ENCODE results near the gene C11orf87.
A peak's percentile ranks its signal among the peaks of the same experiment; 100 is the strongest.

The C11orf87 gene

GRCh38 chr11:109421981-109422869 is at the start of gene C11orf87:
Gene C11orf87, plus strand, starts transcription at chr11:109422190. Its CDS starts 1,444 bp downstream, at chr11:109423634.
- peak; percentile 59 for DNase-seq (ENCODE audit: low spot score)

DNA sequence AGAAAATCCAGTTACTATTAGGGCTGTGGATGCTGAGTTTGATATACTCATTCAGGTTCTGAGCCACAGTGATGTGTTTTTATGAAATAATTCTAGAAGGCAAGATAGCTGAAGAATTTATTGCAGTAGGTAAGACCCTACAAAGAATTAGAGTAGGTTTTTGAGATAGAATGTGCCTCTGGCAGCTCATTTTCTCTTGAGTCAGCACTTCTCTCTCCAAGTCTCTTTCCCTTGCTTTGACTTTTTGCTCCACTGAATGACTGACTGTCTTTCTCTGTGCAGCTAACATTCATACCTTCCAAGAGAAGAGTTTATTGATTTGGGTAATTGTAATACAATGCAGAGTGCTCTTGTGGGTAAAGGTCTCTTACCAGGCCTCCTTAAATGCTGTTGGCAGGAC is 48.0 kb upstream of the C11orf87 start:
- DNase-seq (ENCODE audit: low spot score): no peak

DNA sequence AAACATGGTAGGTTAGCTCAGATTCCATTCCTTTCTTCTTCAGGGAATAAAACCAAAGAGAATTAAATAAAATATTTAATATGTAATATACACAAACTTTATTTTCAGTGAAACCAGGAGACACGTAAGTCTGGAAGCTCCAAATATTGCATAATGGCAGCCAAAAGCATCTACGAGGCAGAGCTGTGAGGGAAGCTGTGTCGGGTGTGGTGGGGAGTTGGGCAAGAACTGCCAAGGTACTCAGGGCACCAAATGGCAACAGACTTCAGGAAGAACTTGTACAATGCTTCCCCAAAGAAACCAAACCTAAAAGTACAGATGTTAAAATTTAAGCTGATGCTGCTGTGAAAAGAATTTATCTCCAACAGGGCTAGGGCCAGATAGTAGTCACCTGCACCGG is 47.5 kb upstream of the C11orf87 start:
- no peak for DNase-seq (ENCODE audit: low spot score)

GRCh38 chr11:109377039-109377742 is 44.8 kb upstream of the C11orf87 start:
- no peak for DNase-seq (ENCODE audit: low spot score)

DNA sequence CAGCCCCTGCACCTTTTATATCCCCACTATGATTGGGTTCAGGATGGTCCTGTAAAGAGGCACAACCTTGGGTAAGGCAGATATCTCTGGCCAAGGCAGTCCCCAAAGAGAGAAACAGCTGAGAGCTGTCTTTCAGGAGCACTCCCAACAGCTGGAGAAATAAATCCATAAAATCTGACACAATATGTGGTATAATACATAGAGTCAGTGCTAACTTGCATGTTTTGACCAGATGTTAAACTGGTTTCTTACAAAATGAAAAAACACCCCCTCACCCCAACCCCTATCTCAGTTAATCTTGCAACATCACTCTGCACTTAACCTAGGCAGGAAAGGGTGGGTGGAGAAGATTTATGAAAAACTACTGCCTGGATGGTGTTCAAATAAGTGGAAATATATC is 44.0 kb upstream of the C11orf87 start:
- no peak for DNase-seq (ENCODE audit: low spot score)

DNA sequence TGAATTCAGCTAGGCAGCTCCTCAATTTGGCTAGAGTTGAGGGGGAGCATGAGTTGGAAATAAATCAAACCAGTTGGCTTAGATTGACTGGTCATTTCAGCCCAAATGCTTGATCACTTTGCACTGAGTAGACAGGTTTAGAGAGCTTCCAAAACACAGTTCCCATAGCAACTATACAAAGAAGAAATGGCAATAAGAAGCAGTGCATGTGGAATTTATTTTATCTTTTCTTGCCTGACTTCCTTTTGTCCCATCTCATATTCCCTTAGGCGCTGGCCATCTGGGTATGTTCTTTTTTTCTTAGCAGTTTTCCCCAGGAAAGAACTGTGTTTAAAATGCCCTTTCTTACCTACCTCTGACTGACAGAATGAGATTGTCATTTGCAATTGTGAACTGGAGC is 38.7 kb upstream of the C11orf87 start:
- no peak for DNase-seq (ENCODE audit: low spot score)

DNA sequence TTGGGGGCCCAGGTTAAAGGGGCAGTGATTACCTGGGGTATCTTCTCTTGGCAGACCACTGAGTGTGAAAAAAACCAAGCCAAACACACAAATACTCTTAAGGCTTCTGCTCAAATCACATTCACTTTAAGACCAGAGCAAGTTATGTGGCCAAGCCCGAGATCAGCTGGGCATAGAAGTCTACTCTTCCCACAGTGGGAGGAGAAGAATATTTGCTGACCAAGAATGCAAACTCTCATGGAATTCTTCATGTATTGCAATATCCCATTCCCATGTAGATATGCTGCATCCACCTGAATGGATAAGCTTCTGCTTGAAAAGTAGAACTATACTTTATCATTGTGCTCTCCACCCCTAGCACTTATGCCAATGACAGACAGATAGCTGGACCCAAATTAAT is 37.1 kb upstream of the C11orf87 start:
- no peak for DNase-seq (ENCODE audit: low spot score)

- no peak for DNase-seq (ENCODE audit: low spot score)
Measured at GRCh38 chr11:109388982-109389381, 33.0 kb upstream of the C11orf87 start.

DNA sequence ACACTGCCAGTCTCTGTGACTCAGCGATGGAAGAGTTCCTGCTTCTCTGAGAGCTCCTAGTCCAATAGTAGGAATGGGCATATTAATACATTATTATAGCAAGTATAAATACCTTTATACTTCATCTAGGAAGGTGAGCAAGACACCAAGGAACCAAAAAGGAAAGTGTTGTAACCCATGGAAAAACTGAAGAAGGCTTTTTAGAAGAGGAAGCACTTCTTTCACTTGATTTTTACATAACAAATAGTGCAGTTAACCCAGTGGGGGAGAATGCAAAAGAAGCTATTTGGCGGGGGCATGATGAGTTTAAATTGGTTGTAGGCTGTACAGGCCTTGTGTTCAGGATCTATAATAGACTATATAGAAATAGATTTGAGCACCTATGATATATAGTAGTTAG is 31.2 kb upstream of the C11orf87 start:
- no peak for DNase-seq (ENCODE audit: low spot score)

DNA sequence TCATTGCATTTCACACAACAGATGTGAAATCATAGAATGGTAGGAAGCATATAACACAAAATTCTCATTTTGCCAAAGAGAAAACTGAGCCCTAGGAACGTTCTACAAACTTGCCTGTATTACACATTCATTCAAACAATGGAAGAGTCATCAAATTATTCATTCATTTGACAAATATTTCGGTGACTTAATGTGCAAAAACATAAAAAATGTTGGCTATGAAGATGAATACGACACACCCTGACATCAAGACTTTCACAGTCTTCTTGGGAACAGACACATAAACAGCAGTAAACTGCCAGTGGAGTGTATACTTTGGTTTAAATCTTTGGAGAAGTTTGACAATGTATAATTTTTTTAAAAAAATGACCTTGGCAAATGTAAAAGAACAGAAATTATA is 20.4 kb upstream of the C11orf87 start:
- no peak for DNase-seq (ENCODE audit: low spot score)

DNA sequence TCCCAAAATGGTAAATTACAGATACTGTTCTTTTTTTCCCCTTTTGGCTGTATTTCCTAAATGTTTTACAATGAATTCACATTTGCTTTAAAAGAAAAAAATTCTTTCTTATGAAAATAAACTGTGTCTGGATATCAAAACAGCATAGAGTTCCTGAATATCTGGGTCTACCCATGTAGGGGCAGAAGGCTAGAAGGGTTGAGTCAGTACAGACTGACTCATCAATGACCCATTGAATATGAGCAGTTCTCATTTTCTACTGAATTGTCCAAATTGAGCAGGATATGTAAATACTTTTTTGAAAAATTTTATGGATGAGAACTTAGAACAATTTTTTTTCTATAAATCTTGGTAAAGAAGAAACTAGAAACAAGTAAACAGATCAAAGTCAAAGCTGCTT is 16.3 kb upstream of the C11orf87 start:
- DNase-seq (ENCODE audit: low spot score): no peak

- DNase-seq (ENCODE audit: low spot score): no peak
Measured at GRCh38 chr11:109416601-109417000, 5.4 kb upstream of the C11orf87 start.

DNA sequence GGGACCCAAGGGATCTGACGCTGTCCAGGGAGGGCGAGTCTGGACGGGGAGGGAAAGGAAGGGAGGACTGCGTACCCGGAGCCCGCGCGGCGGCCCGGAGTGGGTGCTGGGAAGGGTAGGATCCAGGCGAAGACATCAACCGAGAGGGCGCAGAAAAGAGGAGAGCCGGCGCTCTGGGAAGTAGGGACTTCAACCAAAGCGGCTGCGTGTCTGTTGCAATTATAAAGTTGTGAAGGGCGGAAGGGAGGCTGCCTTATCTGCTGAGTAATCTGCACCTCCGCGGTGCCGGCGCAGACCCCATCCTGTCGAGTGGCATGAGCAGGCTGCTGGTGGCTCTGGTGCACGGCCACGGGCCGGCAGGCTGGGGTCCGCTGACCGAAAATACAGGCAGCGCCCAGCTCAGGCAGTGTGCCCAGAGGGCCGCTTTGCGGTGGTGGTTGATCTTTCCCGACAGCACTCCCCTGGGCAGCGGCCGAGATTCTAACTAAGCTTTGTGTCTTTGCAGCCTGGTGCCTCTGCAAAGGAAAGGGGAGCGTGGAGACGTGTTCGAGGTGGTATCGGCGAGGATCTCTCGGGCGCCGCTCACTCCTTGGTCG is 978 bp downstream of the C11orf87 start:
- peak; percentile 18 for DNase-seq (ENCODE audit: low spot score)

- no peak for DNase-seq (ENCODE audit: low spot score)
Measured at GRCh38 chr11:109423466-109424190, 1.6 kb downstream of the C11orf87 start.

DNA sequence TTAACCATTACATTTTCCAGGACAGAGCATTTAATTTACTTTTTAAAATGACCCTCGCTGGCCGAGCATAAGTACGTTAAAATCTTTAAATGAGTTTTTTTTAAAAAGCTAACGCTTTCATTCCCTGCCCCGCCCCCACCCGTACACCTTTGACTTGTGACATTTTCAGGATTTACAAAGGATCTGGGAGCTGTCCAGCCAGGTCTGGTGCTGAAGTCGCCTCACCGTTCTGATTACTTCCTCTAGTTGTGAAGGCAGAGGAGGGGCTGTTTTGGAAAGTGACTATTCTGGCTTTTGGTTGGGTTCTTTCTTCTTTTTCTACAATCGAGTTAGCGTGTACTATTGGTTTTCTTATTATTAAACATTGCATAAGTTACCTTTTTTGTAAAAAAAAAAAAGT is 2.9 kb downstream of the C11orf87 start:
- DNase-seq (ENCODE audit: low spot score): peak; percentile 69

DNA sequence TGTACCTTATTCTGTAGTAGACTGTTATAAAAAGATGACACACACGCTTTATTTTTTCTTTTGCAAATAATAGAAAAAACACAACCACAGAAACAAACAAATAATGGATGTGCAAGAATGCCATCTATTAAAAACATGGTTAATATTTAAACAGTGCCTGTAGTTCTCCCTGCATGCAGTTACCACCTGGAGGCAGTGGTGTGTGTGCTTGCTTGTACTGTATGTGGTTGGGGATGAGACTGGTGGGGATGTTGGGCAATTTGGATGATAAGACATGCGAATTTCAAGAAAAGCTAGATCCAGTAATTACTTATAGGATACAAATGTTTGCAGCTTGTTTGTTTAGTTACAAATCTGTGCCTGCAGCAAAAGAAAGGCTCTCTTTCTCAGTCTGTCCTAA is 3.6 kb downstream of the C11orf87 start:
- DNase-seq (ENCODE audit: low spot score): no peak

DNA sequence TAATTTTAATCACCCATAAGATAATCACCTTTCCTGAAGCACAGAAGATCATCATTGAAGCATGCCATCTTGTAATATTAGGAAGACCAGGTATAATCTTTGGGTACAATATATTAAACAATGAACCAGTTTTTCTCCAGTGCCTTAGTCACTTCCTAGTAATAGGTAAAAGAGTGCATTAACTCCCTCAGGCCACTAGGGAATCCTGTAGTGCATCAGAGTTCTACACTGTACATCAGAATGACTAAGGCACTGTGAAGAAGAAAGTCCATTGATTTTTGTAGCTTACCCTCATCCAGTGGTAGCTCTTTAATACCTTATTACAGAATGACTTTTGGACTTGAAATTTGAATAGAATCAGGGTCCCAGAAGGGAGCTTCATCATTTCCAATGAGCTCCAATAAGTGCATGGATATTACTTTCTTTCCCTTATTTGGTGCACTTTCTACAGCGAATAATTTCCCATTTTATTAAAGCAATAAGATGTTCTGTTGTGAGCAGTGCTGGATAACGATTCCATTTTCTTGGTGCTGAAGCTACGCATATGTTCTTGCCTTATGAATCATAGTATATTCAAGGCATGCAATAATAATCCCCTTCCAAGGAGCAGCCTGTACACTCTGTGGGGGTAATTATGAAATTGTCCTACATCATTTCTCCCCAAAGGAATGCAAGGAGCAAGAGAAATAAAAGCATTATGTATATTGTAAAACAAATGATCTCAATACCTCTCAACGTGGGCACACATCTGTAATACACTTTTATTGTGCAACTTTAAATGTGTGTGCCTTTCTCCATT is 4.7 kb downstream of the C11orf87 start:
- no peak for DNase-seq (ENCODE audit: low spot score)

DNA sequence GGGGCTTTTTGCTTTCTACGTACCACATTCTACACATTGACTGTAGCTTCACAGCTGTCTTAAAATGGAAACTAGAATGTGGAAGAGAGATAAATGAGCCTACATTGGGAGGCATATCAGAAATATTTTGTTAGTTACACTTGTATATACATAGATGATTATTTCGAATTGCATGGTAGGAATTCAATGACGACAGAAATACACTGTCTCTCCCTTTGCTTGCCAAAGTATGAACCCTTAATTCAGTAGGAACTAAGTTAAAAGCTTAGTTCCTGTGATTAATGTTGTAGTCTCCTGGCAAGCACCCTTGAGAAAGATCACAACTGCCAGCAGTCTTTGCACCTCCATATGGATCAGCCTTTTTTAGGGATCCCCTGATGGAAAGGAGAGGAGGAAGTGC is 10.1 kb downstream of the C11orf87 start:
- no peak for DNase-seq (ENCODE audit: low spot score)

DNA sequence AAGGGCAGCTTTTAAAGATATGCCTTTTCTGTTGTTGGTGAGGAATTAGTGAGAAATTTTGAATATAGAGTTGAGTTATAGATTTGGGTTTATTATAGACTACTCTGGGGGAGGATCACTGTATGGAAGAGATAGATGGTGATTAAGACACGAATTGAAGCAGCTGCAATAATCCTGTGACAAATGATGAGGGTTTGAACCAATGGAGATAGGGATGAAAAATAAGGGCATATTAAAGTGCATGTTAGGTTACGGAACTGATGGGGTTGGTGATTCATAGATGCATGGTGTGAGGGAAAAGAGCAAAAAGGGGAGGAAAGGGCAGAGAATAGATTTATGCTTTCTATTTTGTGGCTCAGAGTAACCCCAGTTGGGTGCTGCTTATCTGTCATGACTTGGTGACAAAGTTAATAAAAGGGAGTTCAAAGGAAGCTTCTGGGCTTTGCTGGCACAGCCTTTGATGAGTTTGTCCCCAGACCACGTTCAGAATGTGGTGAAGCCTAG is 11.8 kb downstream of the C11orf87 start:
- no peak for DNase-seq (ENCODE audit: low spot score)

DNA sequence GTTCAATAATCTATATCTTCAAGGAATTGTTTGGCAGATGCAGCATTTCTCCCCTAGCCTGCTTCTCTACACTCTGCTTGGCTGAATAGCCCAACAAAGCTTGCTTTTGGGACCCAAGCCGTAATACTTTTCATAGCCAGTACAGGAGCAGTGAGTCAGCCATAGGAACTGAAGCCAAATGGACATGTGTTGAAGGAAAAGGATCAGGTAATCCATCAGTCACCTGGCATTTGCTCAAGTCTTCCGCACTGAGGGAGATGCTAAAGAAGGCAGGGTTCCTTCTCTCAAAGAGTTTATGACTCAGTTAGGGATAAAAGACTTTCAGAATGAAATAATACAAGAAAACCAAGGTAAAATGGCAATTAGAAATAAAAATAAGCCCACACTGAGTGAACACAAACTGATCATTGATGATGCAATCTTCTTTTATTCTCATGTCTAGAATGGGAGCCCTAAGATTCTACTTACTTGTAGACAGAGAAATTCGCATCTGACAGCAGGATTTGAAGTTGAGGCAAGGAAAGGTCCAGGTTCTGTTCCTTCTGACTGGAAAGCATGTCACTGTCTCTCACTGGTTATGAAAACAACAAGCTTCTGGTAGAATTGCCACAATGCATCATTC is 13.2 kb downstream of the C11orf87 start:
- DNase-seq (ENCODE audit: low spot score): no peak

DNA sequence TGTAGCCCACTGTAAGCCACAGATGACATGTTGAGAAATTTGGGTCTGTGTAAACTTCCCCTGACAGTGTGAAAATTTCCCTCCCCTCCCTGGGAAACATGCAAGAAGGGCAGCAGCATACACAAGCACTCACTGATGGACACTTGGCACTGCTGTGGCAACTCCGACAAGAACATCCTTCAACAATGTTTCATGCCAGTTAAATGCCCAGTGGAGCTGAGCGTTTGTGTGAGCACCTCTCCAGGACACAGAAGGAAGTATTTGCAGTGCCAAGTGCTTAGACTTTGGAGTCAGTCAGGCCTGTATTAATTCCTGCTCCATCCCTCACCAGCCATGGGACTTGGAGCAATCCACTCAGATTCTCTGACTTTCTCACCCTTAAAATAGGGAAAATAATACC is 17.7 kb downstream of the C11orf87 start:
- DNase-seq (ENCODE audit: low spot score): no peak
